GM19238 (cell line): ENCODE measurements around the gene CHD2.
A peak's percentile ranks its signal among the peaks of the same experiment; 100 is the strongest.
"Not testable (repeated sequence)": the region's sequence is repeated elsewhere in the genome, so short reads cannot be mapped to it uniquely, and the experiment has no call there.

Experiments used
- DNase-seq: peaks from one replicate; pipeline ENCODE4 v3.0.0; 2011; ENCODE audit warnings: low spot score; ENCODE audit not compliant: insufficient read length

Gene CHD2

DNA sequence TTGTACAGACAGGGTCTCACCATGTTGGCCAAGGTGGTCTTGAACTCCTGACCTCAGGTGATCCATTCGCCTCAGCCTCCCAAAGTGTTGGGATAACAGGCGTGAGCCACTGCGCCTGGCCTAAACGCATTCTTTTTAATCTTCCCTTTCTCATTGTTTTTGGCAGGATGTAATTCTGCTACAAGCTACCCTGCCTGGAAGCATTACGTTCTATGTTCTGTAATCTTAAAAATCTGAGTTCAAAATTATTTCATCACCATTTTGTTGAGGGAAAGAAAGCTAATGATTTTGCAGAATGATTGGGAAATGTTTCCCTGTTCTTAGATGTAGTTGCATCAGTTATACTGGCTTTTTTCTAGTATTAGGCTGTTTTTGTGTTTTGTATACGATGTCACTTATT, 117.4 kb downstream of the CHD2 start:
- DNase-seq, result no peak

DNA sequence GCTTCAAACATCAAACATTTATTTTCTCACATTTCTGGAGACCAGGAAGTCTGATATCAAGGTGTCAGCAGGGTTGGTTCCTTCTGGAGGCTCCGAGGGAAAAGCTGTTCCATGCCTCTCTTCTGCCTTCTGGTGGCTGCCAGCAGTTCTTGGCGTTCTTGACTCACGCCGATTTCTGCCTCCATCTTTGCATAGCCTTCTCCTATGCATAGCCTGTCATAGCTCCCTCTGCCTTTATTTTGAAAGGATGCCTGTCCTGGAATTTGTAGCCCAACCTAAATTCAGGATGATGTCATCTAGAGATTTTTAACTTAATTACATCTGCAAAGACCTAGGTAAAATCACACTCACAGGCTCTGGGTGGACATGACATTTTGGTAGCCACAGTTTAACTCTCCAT, 118.5 kb downstream of the CHD2 start:
- no peak for DNase-seq

DNA sequence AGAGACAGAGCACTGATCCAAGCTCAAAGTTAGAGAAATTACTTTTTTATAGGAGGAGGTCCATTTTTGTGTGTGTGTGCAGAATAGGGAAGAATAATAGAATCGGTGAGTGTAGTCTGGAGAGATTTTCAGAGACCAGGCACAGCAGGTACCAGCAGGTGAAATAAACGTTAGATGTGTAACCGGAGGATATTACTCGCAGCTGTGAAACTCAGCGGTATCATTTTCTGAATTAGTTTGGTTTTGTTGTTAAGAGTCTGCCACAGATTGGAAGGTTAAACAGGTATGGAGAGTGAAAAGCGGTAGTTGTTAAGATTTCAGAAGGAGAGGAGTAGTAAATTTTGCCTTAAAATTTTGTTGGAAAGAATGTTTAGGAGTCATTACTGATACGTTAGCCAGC, 119.0 kb downstream of the CHD2 start:
- no peak for DNase-seq

DNA sequence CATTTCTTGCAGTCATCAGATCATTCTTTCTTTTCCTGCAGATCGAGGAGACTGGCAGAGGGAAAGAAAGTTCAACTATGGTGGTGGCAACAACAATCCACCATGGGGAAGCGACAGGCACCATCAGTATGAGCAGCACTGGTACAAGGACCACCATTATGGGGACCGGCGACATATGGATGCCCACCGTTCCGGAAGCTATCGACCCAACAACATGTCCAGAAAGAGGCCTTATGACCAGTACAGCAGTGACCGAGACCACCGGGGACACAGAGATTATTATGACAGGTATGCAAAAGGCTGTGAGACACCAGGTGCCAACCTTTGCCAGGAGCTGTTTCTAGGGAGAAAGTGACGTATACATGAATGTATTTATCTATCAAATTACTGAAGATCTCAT, 119.8 kb downstream of the CHD2 start:
- DNase-seq, result no peak

DNA sequence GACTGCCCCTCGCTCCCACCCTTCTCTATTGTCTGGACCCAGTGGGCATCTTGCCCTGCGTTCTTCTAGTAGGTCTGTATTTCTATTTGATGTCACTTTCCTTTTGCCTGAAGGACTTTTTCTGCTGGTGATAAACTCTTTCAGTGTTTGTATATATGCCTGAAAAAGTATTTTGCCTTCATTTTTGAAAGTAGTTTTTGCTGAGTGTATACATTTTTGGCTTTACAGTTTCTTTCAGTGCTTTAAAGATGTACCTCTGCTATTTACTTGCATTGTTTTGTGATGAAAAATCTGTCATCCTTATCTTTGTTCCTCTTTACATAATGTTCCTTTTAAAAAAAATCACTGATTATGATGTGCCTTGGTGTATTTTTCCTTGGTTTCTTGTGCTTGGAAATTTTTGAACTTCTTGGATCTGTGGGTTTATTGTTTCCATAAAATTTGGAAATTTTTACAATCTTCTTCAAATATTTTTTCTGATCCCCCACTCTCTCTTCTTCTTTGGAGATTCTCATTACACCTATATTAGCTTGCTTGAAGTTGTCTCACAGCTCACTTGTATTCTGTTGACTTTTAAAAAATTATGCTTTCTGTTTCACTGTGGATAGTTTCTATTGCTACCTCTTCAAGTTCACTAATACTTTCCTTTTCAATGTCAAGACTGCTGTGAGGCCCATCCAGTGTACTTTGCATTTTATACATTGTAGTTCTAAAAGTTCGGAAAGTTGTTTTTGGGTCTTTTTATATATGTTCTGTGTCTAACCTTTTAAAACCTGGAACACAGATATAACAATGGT, 121.0 kb downstream of the CHD2 start:
- no peak for DNase-seq

DNA sequence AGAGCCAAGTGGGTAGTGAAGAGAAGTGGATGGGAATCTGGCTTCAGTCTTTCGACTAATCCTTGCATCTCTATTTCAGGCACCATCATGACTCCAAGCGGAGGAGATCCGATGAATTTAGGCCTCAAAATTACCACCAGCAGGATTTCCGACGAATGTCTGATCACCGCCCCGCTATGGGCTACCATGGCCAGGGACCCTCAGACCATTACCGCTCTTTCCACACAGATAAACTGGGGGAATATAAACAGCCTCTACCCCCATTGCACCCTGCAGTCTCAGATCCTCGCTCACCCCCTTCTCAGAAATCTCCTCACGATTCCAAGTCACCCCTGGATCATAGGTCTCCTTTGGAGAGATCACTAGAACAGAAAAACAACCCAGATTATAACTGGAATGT, 124.2 kb downstream of the CHD2 start:
- no peak for DNase-seq

DNA sequence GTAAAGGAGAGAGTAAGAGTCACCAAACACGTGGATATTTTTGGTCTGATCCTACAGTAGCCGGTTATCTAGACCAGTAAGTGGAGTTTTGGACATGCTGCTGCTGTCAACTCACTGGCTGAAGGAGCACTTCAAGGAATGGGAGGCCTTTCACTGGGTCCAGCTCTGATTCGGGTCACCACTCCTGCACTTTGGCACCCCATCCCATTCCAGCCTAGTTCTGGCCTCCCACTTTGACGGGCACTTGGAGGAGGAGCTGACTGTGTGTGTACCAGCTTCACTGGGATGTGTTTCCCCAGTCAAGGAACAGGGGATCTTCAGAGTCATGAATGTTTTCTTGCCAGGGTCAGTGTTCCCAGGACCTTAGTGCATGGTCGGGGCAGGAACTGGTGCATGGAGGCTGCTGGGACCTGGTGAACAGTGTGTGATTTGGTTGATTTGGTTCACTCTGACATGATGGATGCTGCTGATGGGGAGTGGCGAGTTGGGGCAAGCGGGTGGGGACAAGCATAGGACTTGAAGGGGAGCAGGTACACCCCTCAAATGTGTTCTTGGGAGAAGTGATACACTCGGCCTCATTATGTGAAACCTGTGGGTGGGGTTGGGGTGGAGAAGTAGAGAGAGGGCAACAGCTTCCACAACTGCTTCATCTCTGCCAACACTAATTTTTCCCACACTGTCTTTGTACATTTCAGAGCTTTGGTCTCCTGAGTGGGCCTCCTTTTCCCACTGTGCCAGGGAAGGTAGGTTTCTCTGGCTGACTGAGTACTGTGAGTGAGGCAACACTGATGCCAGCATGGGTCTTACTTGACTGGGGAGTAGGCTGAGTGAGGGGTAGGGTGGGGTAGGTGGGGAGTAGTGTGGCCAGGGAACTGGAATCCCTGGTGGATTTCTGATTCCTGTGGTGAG, 124.8 kb downstream of the CHD2 start:
- no peak for DNase-seq

DNA sequence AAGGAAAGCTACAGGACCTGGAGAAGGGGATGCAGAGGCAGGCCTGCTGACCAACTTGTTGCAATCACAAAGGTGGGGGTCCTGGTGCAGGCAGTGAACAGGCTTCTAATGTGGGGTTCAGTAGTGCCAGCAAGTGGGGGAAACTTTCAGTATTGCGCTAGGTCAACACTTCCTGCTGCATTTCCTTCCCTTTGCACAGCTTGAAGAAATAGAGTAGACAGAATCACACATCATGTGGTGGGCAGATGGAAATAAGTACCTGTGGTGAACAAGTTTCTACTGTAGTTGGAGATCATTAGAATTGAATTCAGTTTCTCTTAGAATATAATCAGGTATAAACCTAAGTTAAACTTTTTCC, 125.5 kb downstream of the CHD2 start:
- DNase-seq, result no peak

DNA sequence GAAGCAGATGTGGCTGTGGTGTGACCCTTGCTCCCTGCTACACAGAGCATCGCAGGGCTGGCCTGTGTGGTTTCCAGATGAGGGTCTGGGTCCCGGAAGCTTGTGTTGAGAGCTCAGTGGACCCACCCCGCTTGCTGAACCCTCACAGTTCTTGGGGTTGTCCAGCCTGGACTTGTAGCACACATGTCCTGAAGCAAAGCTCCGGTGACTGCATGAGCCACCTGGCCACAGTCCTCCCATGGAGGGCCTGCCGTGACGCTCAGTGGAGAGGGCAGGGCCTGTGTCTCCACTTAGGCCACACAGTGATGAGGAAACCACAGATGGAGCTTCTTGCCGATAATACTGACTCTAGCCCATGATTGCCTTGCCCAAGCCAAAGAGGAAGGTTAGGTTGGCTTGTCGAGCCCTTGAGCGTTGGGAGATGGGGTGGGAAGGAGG, 126.3 kb downstream of the CHD2 start:
- no peak for DNase-seq

DNA sequence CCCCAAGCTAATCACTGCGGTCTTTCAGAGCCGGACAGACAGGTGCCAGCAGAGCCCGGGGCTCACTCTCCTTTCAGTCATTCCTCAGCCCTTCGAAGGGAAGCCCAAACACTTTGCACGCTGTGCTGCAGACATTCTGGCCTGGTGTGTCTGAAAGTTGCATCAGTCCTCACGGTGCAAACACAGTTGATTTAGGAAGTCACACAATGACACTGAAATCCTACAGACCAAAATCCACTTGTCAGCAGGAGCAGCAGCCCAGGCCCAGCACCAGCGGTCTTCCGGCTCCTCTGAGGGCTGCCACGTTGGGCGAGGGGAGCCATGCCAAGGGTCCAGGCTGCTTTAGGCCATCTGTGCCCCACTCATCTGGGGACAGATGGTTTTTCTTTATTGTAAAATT, 127.3 kb downstream of the CHD2 start:
- no peak for DNase-seq

DNA sequence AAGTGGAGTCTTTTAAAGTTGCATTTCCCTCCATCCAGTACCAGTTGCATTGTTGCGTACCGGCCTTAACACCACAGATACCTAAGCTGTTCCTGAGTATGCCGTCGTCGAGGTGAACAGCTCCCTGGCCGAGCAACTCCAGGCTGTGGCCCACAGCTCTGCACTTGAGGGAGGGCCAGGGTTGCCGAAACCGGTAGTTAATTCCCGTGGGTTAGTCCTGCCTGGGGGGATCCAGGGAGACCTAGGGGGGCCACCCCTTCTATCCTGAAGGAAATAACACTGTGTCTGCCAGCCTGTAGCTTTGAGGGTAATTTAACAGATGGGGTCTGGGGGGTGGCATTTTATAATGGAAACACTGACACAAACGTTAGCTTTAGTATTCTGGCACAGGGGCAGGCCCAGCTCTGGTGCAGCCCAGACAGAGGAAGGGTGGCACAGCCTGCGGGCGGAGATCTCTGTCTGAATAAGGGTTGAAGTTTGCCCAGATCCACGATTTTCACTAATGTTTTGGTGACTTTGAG, 128.0 kb downstream of the CHD2 start:
- DNase-seq, result no peak

DNA sequence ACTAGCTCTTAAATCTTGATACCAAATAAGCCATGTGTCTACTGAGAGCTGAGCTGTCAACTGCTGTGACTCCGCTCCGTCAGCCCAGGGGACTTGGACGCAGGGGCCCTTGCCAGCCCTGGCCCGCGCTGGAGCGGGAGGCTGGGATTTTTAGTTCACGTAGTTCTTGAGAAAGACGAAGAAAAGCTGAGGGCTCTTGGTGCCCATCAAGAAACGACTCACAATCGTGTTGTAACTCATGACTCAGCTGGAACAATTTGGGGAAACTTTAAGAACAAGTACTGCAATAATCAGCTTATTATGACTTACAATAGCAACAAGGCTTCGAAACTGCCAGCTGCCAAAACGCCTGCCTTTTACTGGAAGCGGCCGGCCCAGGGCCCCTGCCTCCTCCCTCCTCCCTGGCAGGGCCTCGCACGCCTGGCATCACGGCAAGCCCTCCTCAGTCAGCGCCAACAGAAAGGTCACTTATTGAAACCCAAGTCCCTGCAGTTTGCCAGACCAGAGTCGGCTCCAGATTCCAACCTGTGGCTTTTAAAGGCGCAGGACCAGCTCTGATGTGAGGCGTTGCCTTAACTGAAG, 128.6 kb downstream of the CHD2 start:
- DNase-seq, result no peak

DNA sequence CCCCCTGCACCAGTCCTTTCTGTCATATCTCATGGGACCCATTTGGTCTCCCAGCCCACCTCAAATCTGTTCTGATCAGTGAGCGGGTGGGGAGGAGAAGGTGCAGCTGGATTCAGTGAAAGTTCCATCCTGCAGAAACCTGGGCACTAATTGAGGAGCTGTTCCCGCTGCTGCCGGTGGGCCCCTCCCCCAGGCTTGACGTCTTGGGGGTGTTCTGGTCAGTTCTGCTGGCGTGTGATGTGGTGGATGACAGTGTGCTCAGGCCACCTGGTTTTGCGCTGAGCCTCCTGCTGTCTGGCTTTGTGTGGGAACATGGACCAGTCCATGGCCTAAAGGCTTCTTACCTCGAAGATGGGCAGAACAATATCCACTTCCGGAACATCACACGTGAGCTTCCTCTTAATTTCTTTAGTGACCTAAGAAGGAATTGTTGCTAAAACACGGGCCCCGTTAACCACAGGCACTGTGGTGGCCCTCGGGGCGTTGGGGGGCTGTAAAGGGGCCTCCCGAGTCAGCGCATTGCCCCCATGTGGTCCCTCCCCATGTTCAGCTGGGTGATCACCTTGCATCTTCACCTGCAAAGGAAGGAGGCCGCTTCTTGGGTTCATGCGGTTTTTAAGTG, 129.2 kb downstream of the CHD2 start:
- no peak for DNase-seq

DNA sequence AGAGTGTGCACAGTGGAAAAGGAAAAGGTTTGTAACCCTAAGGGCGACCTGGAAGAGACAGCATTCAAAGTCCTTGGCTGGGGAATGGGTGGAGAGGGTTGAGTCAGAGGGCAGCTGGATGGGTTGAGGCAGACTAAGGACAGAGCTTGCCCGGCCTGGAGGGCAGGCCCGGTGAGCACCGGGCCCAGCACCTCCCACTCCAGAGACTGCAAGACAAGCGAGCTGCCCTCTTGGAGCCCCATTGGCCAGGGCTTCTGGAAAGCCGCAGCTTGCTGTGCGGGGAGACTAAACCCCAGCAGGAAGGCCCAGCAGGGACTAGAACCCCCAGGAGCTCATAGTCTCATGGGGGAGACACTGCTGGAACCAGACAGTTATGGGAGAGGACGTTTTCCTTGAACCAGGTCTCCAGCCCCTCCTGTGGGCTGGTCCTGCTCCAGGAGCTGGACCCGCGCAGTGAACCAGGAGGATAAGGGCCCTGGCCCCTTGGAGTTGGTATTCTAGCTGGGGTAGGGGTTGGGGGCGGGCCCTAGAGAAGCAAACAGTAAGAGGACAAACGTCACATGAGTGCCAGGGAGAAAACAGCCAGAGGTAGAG, 129.8 kb downstream of the CHD2 start:
- DNase-seq, result no peak

DNA sequence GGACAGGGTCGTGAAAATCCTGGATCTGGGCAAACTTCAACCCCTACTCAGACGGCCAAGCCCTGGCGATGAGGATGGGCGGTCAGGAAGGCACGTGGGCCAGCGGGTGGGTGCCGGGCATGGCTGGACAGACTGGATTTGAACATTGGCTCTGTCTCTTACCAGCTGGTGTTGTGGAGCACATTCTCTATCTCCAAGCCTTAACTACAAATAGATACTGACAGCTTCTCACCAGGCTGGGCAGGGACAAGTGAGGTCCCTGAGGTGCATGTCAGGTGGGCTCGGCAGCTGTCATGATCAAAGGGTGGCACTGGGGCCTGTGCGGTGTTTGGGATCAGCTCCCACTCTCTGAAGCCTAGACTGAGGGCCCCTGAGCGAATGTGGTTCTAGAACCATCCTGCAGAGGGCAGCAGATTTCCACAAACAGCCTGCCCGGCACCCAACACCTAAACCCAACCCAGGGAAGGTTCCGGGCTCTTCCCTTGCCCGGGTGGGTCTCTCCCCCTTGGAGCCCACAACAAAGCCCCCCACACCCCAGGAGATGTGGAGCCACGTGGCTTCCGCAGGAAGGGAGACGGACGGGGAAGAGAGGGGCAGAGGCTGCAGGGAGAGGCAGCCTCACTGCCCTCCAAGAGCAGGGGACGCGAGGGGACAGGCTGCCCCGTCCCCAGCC, 130.4 kb downstream of the CHD2 start:
- peak; percentile 71 for DNase-seq

DNA sequence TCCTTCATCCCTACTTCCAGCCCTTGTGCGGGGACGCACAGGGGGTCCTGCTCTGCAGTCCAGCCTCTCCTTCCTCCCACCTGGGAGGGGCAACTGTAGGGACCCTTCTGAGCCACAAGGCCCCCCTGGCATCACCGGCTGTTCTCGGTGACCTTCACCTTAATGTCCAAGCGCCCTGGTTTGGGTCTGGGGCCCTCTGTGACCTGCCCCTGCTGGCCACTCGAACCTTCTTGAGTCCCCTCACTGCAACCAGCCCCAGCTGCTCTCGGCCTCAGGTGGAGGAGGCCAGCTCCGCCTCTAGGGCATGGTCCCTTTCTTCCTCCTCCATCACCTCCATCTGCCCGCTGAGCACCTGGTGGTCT, 131.0 kb downstream of the CHD2 start:
- no peak for DNase-seq

DNA sequence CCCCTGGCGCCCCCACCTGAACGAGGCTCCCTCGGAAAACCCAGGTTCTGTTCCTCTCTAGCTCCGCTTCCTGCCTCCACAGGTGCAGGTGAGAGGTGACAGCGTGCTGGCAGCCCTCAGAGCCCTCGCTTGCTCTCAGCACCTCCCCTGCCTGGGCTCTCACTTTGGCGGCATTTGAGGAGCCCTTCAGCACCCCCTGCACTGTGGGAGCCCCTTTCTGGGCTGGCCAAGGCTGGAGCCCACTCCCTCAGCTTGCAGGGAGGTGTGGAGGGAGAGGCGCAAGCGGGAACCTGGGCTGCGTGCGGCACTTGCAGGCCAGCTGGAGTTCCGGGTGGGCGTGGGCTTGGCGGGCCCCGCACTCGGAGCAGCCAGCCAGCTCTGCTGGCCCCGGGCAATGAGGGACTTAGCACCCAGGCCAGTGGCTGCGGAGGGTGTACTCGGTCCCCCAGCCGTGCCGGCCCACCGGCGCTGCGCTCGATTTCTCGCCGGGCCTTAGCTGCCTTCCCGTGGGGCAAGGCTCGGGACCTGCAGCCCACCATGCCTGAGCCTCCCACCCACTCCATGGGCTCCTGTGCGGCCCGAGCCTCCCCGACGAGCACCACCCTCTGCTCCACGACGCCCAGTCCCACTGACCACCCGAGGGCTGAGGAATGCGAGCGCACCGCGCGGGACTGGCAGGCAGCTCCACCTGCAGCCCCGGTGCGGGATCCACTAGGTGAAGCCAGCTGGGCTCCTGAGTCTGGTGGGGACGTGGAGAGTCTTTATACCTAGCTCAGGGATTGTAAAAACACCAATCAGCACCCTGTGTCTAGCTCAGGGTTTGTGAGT, 131.6 kb downstream of the CHD2 start:
- not testable (repeated sequence) for DNase-seq

DNA sequence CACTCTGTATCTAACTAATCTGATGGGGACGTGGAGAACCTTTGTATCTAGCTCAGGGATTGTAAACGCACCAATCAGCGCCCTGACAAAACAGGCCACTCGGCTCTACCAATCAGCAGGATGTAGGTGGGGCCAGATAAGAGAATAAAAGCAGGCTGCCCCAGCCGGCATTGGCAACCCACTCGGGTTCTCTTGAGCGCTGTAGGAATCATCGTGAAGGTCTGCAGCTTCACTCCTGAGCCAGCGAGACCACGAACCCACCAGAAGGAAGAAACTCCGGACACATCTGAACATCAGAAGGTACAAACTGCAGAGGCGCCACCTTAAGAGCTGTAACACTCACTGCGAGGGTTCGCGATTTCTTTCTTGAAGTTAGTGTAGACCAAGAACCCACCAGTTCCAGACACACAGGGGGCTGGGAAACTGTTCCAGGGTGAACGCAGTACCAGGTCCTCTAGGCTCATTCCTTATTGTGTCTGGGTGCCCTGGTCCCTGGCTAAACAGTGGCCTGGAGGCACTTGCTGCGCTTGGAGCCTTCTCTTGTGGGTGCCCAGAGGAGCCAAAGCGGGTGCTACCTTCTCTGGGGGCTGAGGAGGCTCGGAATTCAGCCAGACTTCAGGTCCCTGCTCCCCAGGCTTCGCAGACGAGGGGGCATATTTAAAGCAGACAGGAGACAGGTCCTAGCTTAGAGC, 132.5 kb downstream of the CHD2 start:
- not testable (repeated sequence) for DNase-seq

DNA sequence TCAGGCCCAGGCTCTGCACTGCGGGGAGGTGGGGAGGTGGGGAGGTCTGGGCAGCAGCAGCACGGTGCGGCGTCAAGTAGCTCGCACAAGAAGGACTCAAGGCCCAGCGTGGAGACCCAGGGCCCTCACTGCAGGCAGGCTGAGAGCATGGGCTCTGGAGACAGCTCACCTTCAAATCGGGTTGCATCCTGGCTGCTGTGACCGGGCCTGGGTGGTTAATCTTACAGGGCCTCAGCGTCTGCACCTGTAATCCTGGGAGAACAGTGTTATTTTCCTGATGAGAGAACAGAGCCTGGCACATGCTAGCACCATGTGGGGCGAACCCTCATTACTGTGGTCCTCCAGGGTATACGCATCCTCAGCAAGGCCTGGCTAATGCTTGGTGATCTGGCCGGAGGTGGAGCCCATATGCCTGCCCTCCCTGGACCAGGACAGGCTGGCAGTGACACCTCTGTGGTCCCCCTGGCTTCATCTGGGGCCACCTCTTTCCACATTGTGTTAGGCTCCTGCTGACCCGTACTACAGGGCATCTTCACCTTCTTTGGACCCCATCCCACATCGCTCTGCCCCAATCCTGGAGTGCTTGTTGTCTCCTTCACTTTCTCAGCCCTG, 133.4 kb downstream of the CHD2 start:
- DNase-seq, result no peak
